DND-41 (cell line): Measurements from ENCODE around the gene MMAB.

ENCODE experiments used
- ATAC-seq: fragments of 200-7000 bp; cut with Tn5 transposase; 3 replicates; pipeline ENCODE4 v1.9.1; 2021; ENCODE audit warnings: low read depth; ENCODE audit not compliant: insufficient read depth
- DNase-seq: peaks from one replicate; pipeline ENCODE4 v3.0.0-alpha.2; 2020
- H2AFZ ChIP-seq: 2 replicates; pipeline ENCODE4 v1.6.0; 2012; ENCODE audit warnings: low read depth, low read length
- H3K27ac ChIP-seq: 2 replicates; pipeline ENCODE4 v1.5.1; 2012; ENCODE audit warnings: low read length, inconsistent platforms
- H3K27me3 ChIP-seq: fragments of 200-600 bp; sonication (generic); 2 replicates; pipeline ENCODE4 v1.6.0; 2012; ENCODE audit warnings: low read length, mild to moderate bottlenecking, inconsistent platforms; ENCODE audit not compliant: insufficient read depth, poor library complexity
- H3K36me3 ChIP-seq: 2 replicates; pipeline ENCODE4 v1.5.1; 2012; ENCODE audit warnings: low read length, inconsistent platforms; ENCODE audit not compliant: insufficient read depth
- H3K4me1 ChIP-seq: 2 replicates; pipeline ENCODE4 v1.5.1; 2012; ENCODE audit warnings: mild to moderate bottlenecking, low read length; ENCODE audit not compliant: insufficient read depth
- H3K4me2 ChIP-seq: 2 replicates; pipeline ENCODE4 v1.6.0; 2012; ENCODE audit warnings: mild to moderate bottlenecking, moderate library complexity, low read length, inconsistent platforms; ENCODE audit not compliant: insufficient read depth
- H3K4me3 ChIP-seq, 2 experiments: fragments of 200-600 bp in 1 of 2; shearing (Covaris generic) in 1 of 2; 2 replicates each; pipeline ENCODE4 v1.5.1; 2012 to 2016; ENCODE audit warnings: inconsistent platforms in 2 of 2, low read length in 2 of 2, mild to moderate bottlenecking in 2 of 2, low read depth in 1 of 2, moderate library complexity in 1 of 2
- H3K79me2 ChIP-seq: 2 replicates; pipeline ENCODE4 v1.6.0; 2012; ENCODE audit warnings: low read length, inconsistent platforms; ENCODE audit not compliant: insufficient read depth
- H3K9ac ChIP-seq: 2 replicates; pipeline ENCODE4 v1.6.0; 2012; ENCODE audit warnings: low read depth, mild to moderate bottlenecking, inconsistent platforms, low read length, moderate library complexity
- H3K9me3 ChIP-seq: 2 replicates; pipeline ENCODE4 v1.5.1; 2012; ENCODE audit warnings: low read length, moderate library complexity, mild to moderate bottlenecking, inconsistent platforms; ENCODE audit not compliant: insufficient read depth, severe bottlenecking
- H4K20me1 ChIP-seq: 2 replicates; pipeline ENCODE4 v1.6.0; 2012; ENCODE audit warnings: low read length; ENCODE audit not compliant: insufficient read depth
- EZH2 ChIP-seq: IDR thresholded peaks from 3 replicates; pipeline ENCODE4 v1.6.1; 2012; ENCODE audit warnings: borderline replicate concordance, low read depth, mild to moderate bottlenecking, moderate library complexity, low read length, inconsistent platforms; ENCODE audit not compliant: severe bottlenecking
- TF ChIP-seq, protein P1 (sequence below): IDR thresholded peaks from 2 replicates; pipeline ENCODE4 v1.5.1; 2012; ENCODE audit warnings: borderline replicate concordance, low read length, moderate library complexity, mild to moderate bottlenecking; ENCODE audit not compliant: poor library complexity, severe bottlenecking; ENCODE audit errors: extremely low read depth

The MMAB gene

DNA sequence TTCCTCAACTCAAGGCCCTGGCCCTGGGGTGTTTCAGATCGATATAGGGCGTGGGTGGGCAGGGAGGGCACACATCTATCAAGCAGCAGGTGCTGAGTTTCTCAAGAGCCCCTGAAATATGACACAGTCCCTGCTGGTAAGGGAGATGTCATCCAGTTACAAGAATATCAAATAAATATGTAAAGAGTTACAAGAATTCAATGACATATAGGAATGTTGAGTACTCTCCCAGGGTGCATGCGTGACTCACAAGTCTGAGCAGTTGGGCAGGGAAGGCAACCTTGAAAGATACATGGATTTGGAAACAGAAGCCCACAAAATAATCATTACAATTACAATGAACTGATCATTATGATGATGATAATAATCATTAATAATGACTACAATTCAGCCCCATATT, 35.5 kb upstream of the MMAB start:
- H3K27me3 ChIP-seq, result peaks cover 7% of the 10 kb centered on the region
- H3K4me1 ChIP-seq, result no peaks in the 10 kb centered on the region
- DNase-seq (no peak), ATAC-seq (no peak)
- no peaks in the 10 kb centered on the region for H4K20me1 ChIP-seq
- TF ChIP-seq, protein P1, sequence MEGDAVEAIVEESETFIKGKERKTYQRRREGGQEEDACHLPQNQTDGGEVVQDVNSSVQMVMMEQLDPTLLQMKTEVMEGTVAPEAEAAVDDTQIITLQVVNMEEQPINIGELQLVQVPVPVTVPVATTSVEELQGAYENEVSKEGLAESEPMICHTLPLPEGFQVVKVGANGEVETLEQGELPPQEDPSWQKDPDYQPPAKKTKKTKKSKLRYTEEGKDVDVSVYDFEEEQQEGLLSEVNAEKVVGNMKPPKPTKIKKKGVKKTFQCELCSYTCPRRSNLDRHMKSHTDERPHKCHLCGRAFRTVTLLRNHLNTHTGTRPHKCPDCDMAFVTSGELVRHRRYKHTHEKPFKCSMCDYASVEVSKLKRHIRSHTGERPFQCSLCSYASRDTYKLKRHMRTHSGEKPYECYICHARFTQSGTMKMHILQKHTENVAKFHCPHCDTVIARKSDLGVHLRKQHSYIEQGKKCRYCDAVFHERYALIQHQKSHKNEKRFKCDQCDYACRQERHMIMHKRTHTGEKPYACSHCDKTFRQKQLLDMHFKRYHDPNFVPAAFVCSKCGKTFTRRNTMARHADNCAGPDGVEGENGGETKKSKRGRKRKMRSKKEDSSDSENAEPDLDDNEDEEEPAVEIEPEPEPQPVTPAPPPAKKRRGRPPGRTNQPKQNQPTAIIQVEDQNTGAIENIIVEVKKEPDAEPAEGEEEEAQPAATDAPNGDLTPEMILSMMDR, result no peak
- no peak for TF ChIP-seq EZH2
- no peaks in the 10 kb centered on the region for H3K79me2 ChIP-seq
- H3K9me3 ChIP-seq, result no peaks in the 10 kb centered on the region
- H3K36me3 ChIP-seq, result no peaks in the 10 kb centered on the region
- H3K4me3 ChIP-seq, result no peak overlapping the region
- H3K27ac ChIP-seq, result no peak overlapping the region
- H3K9ac ChIP-seq, result no peak overlapping the region
- no peak overlapping the region for H3K4me2 ChIP-seq
- H2AFZ ChIP-seq, result no peak overlapping the region

GRCh38 chr12:109608270-109608669, 35.0 kb upstream of the MMAB start:
- DNase-seq (no peak), ATAC-seq (no peak)
- Histone ChIP-seq H3K4me3 (no peak overlapping the region), H3K27me3 (peaks cover 7% of the 10 kb centered on the region), H3K9me3 (no peaks in the 10 kb centered on the region), H4K20me1 (no peaks in the 10 kb centered on the region), H3K4me2 (no peak overlapping the region), H3K4me1 (no peaks in the 10 kb centered on the region), H3K36me3 (no peaks in the 10 kb centered on the region), H3K79me2 (no peaks in the 10 kb centered on the region), H2AFZ (no peak overlapping the region), H3K27ac (no peak overlapping the region), H3K9ac (no peak overlapping the region)
- no peak for TF ChIP-seq EZH2
- TF ChIP-seq, protein P1, result no peak

- no peak overlapping the region for H3K4me2 ChIP-seq
- H3K9me3 ChIP-seq, result no peaks in the 10 kb centered on the region
- no peak overlapping the region for H3K9ac ChIP-seq
- H3K36me3 ChIP-seq, result no peaks in the 10 kb centered on the region
- H3K4me1 ChIP-seq, result no peaks in the 10 kb centered on the region
- TF ChIP-seq, protein P1, result no peak
- no peak for TF ChIP-seq EZH2
- no peaks in the 10 kb centered on the region for H4K20me1 ChIP-seq
- H3K27me3 ChIP-seq, result peaks cover 7% of the 10 kb centered on the region
- ATAC-seq (no peak), DNase-seq (no peak)
- H3K79me2 ChIP-seq, result no peaks in the 10 kb centered on the region
- H3K4me3 ChIP-seq, result no peak overlapping the region
- no peak overlapping the region for H3K27ac ChIP-seq
- H2AFZ ChIP-seq, result no peak overlapping the region
Measured at GRCh38 chr12:109607618-109608017, 34.3 kb upstream of the MMAB start.
